H9 (cell line): ENCODE measurements around the gene SMIM26. TPM values are rescaled to one million over a fixed set of nuclear protein-coding genes. Genes with fewer than 3 reads are reported as not detected.

Source experiments
- DNase-seq: peaks from one replicate; pipeline ENCODE4 v3.0.0-alpha.2; 2017
- H2AFZ ChIP-seq: one replicate; pipeline ENCODE4 v1.6.1; 2013; ENCODE audit warnings: mild to moderate bottlenecking, low read length, control low read depth, moderate library complexity
- H2AK5ac ChIP-seq: 2 replicates; pipeline ENCODE4 v1.6.1; 2013; ENCODE audit warnings: low read length, control low read depth, mixed read lengths; ENCODE audit not compliant: insufficient read length
- H2BK120ac ChIP-seq: one replicate; pipeline ENCODE4 v1.6.1; 2013; ENCODE audit warnings: low read depth, mild to moderate bottlenecking, low read length, control low read depth, inconsistent platforms; ENCODE audit not compliant: poor library complexity, severe bottlenecking
- H2BK12ac ChIP-seq: 2 replicates; pipeline ENCODE4 v1.6.1; 2013; ENCODE audit warnings: low read length, control low read depth, mixed read lengths, low read depth; ENCODE audit not compliant: insufficient read length
- H2BK15ac ChIP-seq: 2 replicates; pipeline ENCODE4 v1.6.1; 2013; ENCODE audit warnings: low read depth, low read length, control low read depth
- H2BK20ac ChIP-seq: one replicate; pipeline ENCODE4 v1.6.1; 2013; ENCODE audit warnings: low read depth, mild to moderate bottlenecking, low read length, control low read depth, inconsistent platforms; ENCODE audit not compliant: poor library complexity, severe bottlenecking
- H2BK5ac ChIP-seq: 2 replicates; pipeline ENCODE4 v1.6.1; 2013; ENCODE audit warnings: low read length, control low read depth, mixed read lengths; ENCODE audit not compliant: insufficient read length
- H3K14ac ChIP-seq: 2 replicates; pipeline ENCODE4 v1.6.1; 2013; ENCODE audit warnings: low read length, control low read depth; ENCODE audit not compliant: insufficient read depth
- H3K18ac ChIP-seq: 2 replicates; pipeline ENCODE4 v1.6.1; 2013; ENCODE audit warnings: low read depth, mild to moderate bottlenecking, mixed read lengths, low read length, control low read depth; ENCODE audit not compliant: insufficient read length
- H3K23ac ChIP-seq: 2 replicates; pipeline ENCODE4 v1.6.1; 2013; ENCODE audit warnings: low read length, control low read depth, mixed read lengths, low read depth; ENCODE audit not compliant: insufficient read length
- H3K23me2 ChIP-seq: 2 replicates; pipeline ENCODE4 v1.6.1; 2013; ENCODE audit warnings: low read depth, mild to moderate bottlenecking, mixed read lengths, low read length, control low read depth; ENCODE audit not compliant: insufficient read length, poor library complexity, severe bottlenecking
- H3K27ac ChIP-seq: 2 replicates; pipeline ENCODE4 v1.5.1; 2013; ENCODE audit warnings: low read length, control low read depth, mixed read lengths, low read depth; ENCODE audit not compliant: insufficient read length
- H3K27me3 ChIP-seq: 2 replicates; pipeline ENCODE4 v1.6.1; 2013; ENCODE audit warnings: low read length, control low read depth, inconsistent platforms; ENCODE audit not compliant: insufficient read depth
- H3K4ac ChIP-seq: 2 replicates; pipeline ENCODE4 v1.6.1; 2013; ENCODE audit warnings: low read depth, mild to moderate bottlenecking, control low read depth, inconsistent platforms, low read length, moderate library complexity
- H3K4me1 ChIP-seq: 2 replicates; pipeline ENCODE4 v1.6.1; 2013; ENCODE audit warnings: low read length, control low read depth, inconsistent platforms; ENCODE audit not compliant: insufficient read depth
- H3K4me2 ChIP-seq: 2 replicates; pipeline ENCODE4 v1.6.1; 2013; ENCODE audit warnings: low read length, control low read depth, mixed read lengths; ENCODE audit not compliant: insufficient read length, insufficient read depth
- H3K56ac ChIP-seq: 2 replicates; pipeline ENCODE4 v1.6.1; 2013; ENCODE audit warnings: low read depth, mild to moderate bottlenecking, mixed read lengths, low read length, control low read depth; ENCODE audit not compliant: insufficient read length
- H3K79me1 ChIP-seq: 2 replicates; pipeline ENCODE4 v1.6.1; 2013; ENCODE audit warnings: low read depth, mild to moderate bottlenecking, moderate library complexity, low read length, control low read depth, inconsistent platforms; ENCODE audit not compliant: insufficient read depth, poor library complexity, severe bottlenecking
- H3K79me2 ChIP-seq: 2 replicates; pipeline ENCODE4 v1.6.1; 2013; ENCODE audit warnings: low read length, control low read depth, inconsistent platforms; ENCODE audit not compliant: insufficient read depth
- H3K9ac ChIP-seq: 2 replicates; pipeline ENCODE4 v1.6.1; 2013; ENCODE audit warnings: low read length, control low read depth, mixed read lengths; ENCODE audit not compliant: insufficient read length; ENCODE audit errors: extremely low read depth
- H3K9me3 ChIP-seq: one replicate; pipeline ENCODE4 v1.6.1; 2013; ENCODE audit warnings: low read depth, low read length, inconsistent platforms; ENCODE audit not compliant: control insufficient read depth
- H3T11ph ChIP-seq: one replicate; pipeline ENCODE4 v1.6.1; 2013; ENCODE audit warnings: mild to moderate bottlenecking, low read length, control low read depth, inconsistent platforms
- H4K20me1 ChIP-seq: one replicate; pipeline ENCODE4 v1.6.1; 2013; ENCODE audit not compliant: control insufficient read depth, insufficient read length, insufficient read depth
- H4K5ac ChIP-seq: 2 replicates; pipeline ENCODE4 v1.6.1; 2013; ENCODE audit warnings: low read depth, mild to moderate bottlenecking, mixed read lengths, low read length, control low read depth; ENCODE audit not compliant: insufficient read length
- H4K8ac ChIP-seq: replicated peaks from 2 replicates; pipeline ENCODE4 v1.6.1; 2013; ENCODE audit warnings: low read length, control low read depth, mixed read lengths, low read depth; ENCODE audit not compliant: insufficient read length
- H4K91ac ChIP-seq: 2 replicates; pipeline ENCODE4 v1.6.1; 2013; ENCODE audit warnings: low read depth, mild to moderate bottlenecking, moderate library complexity, mixed read lengths, low read length, control low read depth; ENCODE audit not compliant: insufficient read length
- H3K27ac Mint-ChIP-seq, 3 experiments: 2 replicates in 2 of 3; 3 replicates in 1 of 3; pipeline ENCODE4 v1.8.0; 2020 to 2021; ENCODE audit warnings: mixed read lengths in 3 of 3, mild to moderate bottlenecking in 1 of 3, moderate library complexity in 1 of 3
- H3K27me3 Mint-ChIP-seq: 2 replicates; pipeline ENCODE4 v1.8.0; 2021; ENCODE audit warnings: low read depth, mild to moderate bottlenecking, moderate library complexity, mixed read lengths
- H3K36me3 Mint-ChIP-seq, 3 experiments: 2 replicates in 2 of 3; 3 replicates in 1 of 3; pipeline ENCODE4 v1.8.0; 2020 to 2021; ENCODE audit warnings: low read depth in 3 of 3, mixed read lengths in 3 of 3; ENCODE audit not compliant: insufficient read depth in 1 of 3
- H3K4me1 Mint-ChIP-seq, 2 experiments: 2 replicates each; pipeline ENCODE4 v1.8.0; 2020; ENCODE audit warnings: mixed read lengths in 2 of 2
- H3K4me3 Mint-ChIP-seq, 2 experiments: 2 replicates in 1 of 2; 3 replicates in 1 of 2; pipeline ENCODE4 v1.8.0; 2020 to 2021; ENCODE audit warnings: mild to moderate bottlenecking in 2 of 2, mixed read lengths in 2 of 2, moderate library complexity in 1 of 2
- H3K9me3 Mint-ChIP-seq, 2 experiments: 2 replicates in 1 of 2; 3 replicates in 1 of 2; pipeline ENCODE4 v1.8.0; 2020; ENCODE audit warnings: mild to moderate bottlenecking in 2 of 2, mixed read lengths in 2 of 2, moderate library complexity in 1 of 2
- CTCF ChIP-seq: fragments of 200-600 bp; sonication (generic); conservative IDR thresholded peaks from 3 replicates; pipeline ENCODE4 v1.8.0; 2021; ENCODE audit warnings: antibody characterized with exemption, mild to moderate bottlenecking
- WGBS: extraction: QIAGEN DNeasy Blood & Tissue Kit; methylation state at CpG from one replicate; pipeline ENCODE4 v1.1.7; 2013; ENCODE audit warnings: missing lambda C conversion rate, low lambda C conversion rate, mixed read lengths; ENCODE audit not compliant: insufficient read length; ENCODE audit errors: extremely low coverage; 5-methylcytosine and 5-hydroxymethylcytosine counted together
- total RNA-seq: library from RNA; stranded (reverse); gene quantifications from 2 replicates; pipeline ENCODE4 v1.2.1, GENCODE V29; 2021

Gene SMIM26
- total RNA-seq, 1 experiment from 2014 or later = 75.9 TPM

GRCh38 chr20:18523066-18523465 lies 44.2 kb upstream of the SMIM26 start:
- Mint-ChIP-seq H3K4me1 (no peaks in the 10 kb centered on the region), H3K9me3 (no peaks in the 10 kb centered on the region), H3K27ac (peak overlapping the region in 1 of 3 experiments; percentile 16; a peak in 1 of 7 replicates), H3K4me3 (no peak overlapping the region), H3K27me3 (no peaks in the 10 kb centered on the region), H3K36me3 (peaks cover 13 to 42% (median 40%) of the 10 kb centered on the region in 3 experiments; a peak in 6 of 7 replicates)
- no peak for DNase-seq
- no peak overlapping the region for H2AK5ac ChIP-seq
- H2BK12ac ChIP-seq = no peak overlapping the region
- WGBS = no CpG with 5 or more reads among the region's 2 CpGs
- no peak overlapping the region for H3K27ac ChIP-seq
- no peaks in the 10 kb centered on the region for H3K27me3 ChIP-seq
- no peak overlapping the region for H2BK20ac ChIP-seq
- H2BK120ac ChIP-seq = no peak overlapping the region
- no peak overlapping the region for H3K4me2 ChIP-seq
- H2AFZ ChIP-seq = no peak overlapping the region
- H3K14ac ChIP-seq = no peak overlapping the region
- no peak overlapping the region for H3T11ph ChIP-seq
- no peak for TF ChIP-seq CTCF
- no peaks in the 10 kb centered on the region for H3K79me1 ChIP-seq
- no peak overlapping the region for H3K56ac ChIP-seq
- no peak overlapping the region for H3K18ac ChIP-seq
- H3K4me1 ChIP-seq = no peaks in the 10 kb centered on the region
- H2BK15ac ChIP-seq = no peak overlapping the region
- no peak overlapping the region for H4K8ac ChIP-seq
- H3K23me2 ChIP-seq = no peaks in the 10 kb centered on the region
- no peaks in the 10 kb centered on the region; the same call in 1 of the 2 replicates for H3K79me2 ChIP-seq
- H3K9ac ChIP-seq = no peak overlapping the region
- H3K4ac ChIP-seq = no peak overlapping the region
- no peaks in the 10 kb centered on the region for H4K20me1 ChIP-seq
- H4K91ac ChIP-seq = no peak overlapping the region
- H3K23ac ChIP-seq = no peak overlapping the region
- no peak overlapping the region for H2BK5ac ChIP-seq
- no peaks in the 10 kb centered on the region for H3K9me3 ChIP-seq
- H4K5ac ChIP-seq = no peak overlapping the region
